GM12873 (cell line): Measurements from ENCODE around the gene FNDC10.

ENCODE experiments used
- TF ChIP-seq, protein P1 (sequence below): IDR thresholded peaks from 2 replicates; pipeline ENCODE4 v1.5.1; 2012; ENCODE audit warnings: low read depth, mild to moderate bottlenecking, moderate library complexity, low read length, control low read depth; ENCODE audit not compliant: insufficient read depth; ENCODE audit errors: missing control alignments

The FNDC10 gene

DNA sequence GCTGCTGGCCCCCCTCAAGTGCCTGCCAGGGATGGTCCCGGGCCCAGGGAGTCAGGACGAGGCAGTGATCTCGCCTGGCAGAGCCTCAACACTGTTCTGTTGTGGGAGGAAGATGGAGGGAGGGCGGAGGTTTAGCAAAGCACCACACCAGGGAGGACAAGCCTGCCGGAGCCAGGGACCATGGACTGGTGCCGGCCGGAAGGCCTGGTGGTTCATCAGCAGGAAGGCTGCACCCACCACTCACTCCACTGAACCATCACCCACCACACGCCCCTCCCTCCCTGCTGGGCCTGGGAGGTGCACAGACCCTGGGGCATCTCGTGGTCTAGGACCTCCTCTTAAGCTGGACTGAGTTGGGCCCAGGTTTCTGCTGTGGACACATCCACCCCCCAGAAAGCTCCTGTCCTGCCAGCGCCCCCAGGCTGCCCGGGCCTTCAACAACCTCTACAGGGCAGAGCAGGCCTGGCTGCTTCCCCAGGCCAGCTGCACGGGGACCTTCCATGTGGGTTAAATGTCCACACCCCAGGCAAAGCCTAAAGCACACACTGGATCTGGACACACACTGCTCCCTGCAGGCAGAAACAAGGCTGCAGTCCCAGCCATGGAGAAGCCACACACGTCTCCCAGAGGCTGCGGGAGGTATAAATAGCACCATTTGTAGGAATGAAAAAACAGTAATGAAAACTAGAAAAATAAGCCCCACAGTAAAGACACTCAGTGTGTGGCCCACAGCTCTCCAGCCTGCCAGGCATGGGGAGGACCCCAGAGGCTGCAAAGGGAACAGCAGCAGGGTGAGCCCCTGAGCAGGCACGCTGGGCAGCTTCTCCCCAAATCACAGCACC lies 49.1 kb downstream of the FNDC10 start:
- TF ChIP-seq, protein P1, sequence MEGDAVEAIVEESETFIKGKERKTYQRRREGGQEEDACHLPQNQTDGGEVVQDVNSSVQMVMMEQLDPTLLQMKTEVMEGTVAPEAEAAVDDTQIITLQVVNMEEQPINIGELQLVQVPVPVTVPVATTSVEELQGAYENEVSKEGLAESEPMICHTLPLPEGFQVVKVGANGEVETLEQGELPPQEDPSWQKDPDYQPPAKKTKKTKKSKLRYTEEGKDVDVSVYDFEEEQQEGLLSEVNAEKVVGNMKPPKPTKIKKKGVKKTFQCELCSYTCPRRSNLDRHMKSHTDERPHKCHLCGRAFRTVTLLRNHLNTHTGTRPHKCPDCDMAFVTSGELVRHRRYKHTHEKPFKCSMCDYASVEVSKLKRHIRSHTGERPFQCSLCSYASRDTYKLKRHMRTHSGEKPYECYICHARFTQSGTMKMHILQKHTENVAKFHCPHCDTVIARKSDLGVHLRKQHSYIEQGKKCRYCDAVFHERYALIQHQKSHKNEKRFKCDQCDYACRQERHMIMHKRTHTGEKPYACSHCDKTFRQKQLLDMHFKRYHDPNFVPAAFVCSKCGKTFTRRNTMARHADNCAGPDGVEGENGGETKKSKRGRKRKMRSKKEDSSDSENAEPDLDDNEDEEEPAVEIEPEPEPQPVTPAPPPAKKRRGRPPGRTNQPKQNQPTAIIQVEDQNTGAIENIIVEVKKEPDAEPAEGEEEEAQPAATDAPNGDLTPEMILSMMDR, result peak; percentile 40

DNA sequence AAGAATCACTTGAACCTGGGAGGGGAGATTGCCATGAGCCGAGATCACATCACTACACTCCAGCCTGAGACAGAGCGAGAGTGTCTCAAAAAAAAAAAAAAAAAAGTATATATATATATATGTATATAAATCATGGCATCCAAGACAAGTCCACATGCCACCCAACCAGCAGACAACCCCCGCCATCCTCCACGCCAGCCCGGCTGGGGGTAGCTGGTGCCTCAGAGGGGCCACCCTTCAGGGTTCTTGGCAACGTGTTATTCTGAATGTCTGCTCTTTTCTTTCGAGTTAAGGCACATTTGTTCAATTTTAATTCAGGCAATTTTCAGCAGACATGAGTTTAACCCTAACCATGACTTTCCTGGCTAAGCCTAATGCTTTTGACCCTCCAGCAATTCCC lies 49.8 kb downstream of the FNDC10 start:
- TF ChIP-seq, protein P1, result no peak

DNA sequence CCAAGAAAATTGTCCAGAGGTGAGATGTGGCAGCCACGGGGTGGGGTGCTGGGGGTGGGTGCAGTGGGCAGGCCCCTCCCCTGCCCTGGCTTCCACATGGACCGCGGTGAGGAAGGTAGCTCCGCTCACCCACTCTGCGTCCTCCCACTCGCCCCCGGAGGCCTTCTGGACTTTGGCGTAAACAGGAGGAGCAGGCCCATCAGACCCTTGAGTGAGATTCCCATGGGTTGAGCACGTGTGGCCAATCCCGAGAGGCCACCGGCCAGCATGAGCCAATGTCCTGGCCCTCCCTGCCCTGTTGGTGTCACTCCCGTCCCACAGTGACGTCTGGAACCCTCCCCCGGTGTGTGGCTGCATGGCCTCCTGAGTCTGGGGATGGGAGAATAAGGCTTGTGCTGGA lies 51.3 kb downstream of the FNDC10 start:
- TF ChIP-seq, protein P1, result no peak
